CD4-positive, alpha-beta T cell (primary cell): ENCODE results near the gene KRTAP5-7. TPM values are rescaled to one million over a fixed set of nuclear protein-coding genes. Genes with fewer than 3 reads are reported as not detected.
A peak's percentile ranks its signal among the peaks of the same experiment; 100 is the strongest.

Source experiments
- ATAC-seq: fragments of 200-7000 bp; cut with Tn5 transposase; one replicate; pipeline ENCODE4 v1.10.0; 2022; ENCODE audit warnings: mild to moderate bottlenecking; ENCODE audit not compliant: poor library complexity
- CTCF ChIA-PET: fragments of 350-600 bp; sonication (Branson Sonifier 250); formaldehyde crosslinking; loops from one replicate; lab custom pipeline; 2021; ENCODE audit warnings: antibody characterized with exemption, inconsistent platforms; lab: Charles Lee
- POLR2A ChIA-PET: fragments of 350-600 bp; sonication (Branson Sonifier 250); formaldehyde crosslinking; loops from one replicate; lab custom pipeline; 2021; ENCODE audit warnings: antibody characterized with exemption, inconsistent platforms; lab: Charles Lee
- DNase-seq, 14 experiments: peaks; one replicate each; pipeline ENCODE4 v3.0.0-alpha.2; 2013 to 2020; ENCODE audit warnings: mixed read lengths in 2 of 14
- H3K27ac ChIP-seq, 2 donors: one replicate each; pipeline versions ENCODE4 v1.5.1 to v1.7.0; 2013; ENCODE audit warnings: low read length in 2 of 2, low read depth in 1 of 2, mild to moderate bottlenecking in 1 of 2
- H3K27me3 ChIP-seq, 2 experiments: 1 replicate in 1 of 2; 2 replicates in 1 of 2; pipeline versions ENCODE4 v1.6.1 to v1.7.0; 2013; ENCODE audit warnings: low read length in 2 of 2, control low read depth in 1 of 2, mild to moderate bottlenecking in 1 of 2, moderate library complexity in 1 of 2; ENCODE audit not compliant: insufficient read depth in 2 of 2, control insufficient read depth in 1 of 2
- H3K36me3 ChIP-seq: one replicate; pipeline ENCODE4 v1.6.1; 2013; ENCODE audit warnings: low read length, control low read depth; ENCODE audit not compliant: insufficient read depth
- H3K4me1 ChIP-seq: one replicate; pipeline ENCODE4 v1.6.1; 2013; ENCODE audit warnings: low read length, control low read depth; ENCODE audit not compliant: insufficient read depth
- H3K4me3 ChIP-seq: one replicate; pipeline ENCODE4 v1.5.1; 2013; ENCODE audit warnings: mild to moderate bottlenecking, low read length, moderate library complexity
- H3K9me3 ChIP-seq, 2 experiments: 1 replicate in 1 of 2; 2 replicates in 1 of 2; pipeline versions ENCODE4 v1.6.1 to v1.7.0; 2013; ENCODE audit warnings: low read length in 2 of 2, mild to moderate bottlenecking in 2 of 2, control low read depth in 1 of 2, moderate library complexity in 1 of 2; ENCODE audit not compliant: control insufficient read depth in 1 of 2, insufficient read depth in 1 of 2
- H3K27ac Mint-ChIP-seq: one replicate; pipeline ENCODE4 v1.8.0; 2020; ENCODE audit warnings: mixed read lengths
- H3K27me3 Mint-ChIP-seq: one replicate; pipeline ENCODE4 v1.8.0; 2021; ENCODE audit warnings: mixed read lengths
- H3K36me3 Mint-ChIP-seq: one replicate; pipeline ENCODE4 v1.8.0; 2021; ENCODE audit warnings: low read depth, mixed read lengths
- H3K4me1 Mint-ChIP-seq: one replicate; pipeline ENCODE4 v1.8.0; 2021; ENCODE audit warnings: low read depth, mixed read lengths
- H3K4me3 Mint-ChIP-seq: one replicate; pipeline ENCODE4 v1.8.0; 2020; ENCODE audit warnings: mild to moderate bottlenecking, mixed read lengths
- H3K9me3 Mint-ChIP-seq: one replicate; pipeline ENCODE4 v1.8.0; 2020; ENCODE audit warnings: mixed read lengths
- intact Hi-C, 2 experiments: fragments of 100-400 bp; cut with DNase I in 1 of 2; cut with micrococcal nuclease in 1 of 2; formaldehyde crosslinking; loops; one replicate each; pipeline versions ENCODE4 v1.15.1 to v1.9.0; 2023 to 2025; cut with DNase I, micrococcal nuclease
- total RNA-seq, 174 experiments: library from RNA in 2 of 174; stranded (reverse) in 2 of 174; gene quantifications; one replicate each; pipeline ENCODE4 v1.2.3 and lab custom pipeline; 2021 to 2026
- TF ChIP-seq, protein P1 (sequence below): fragments of 200-600 bp; IDR thresholded peaks from one replicate; pipeline ENCODE4 v1.8.0; 2022; ENCODE audit warnings: antibody characterized with exemption, mild to moderate bottlenecking

The KRTAP5-7 gene
- total RNA-seq, 2 experiments from 2014 or later: not detected

DNA sequence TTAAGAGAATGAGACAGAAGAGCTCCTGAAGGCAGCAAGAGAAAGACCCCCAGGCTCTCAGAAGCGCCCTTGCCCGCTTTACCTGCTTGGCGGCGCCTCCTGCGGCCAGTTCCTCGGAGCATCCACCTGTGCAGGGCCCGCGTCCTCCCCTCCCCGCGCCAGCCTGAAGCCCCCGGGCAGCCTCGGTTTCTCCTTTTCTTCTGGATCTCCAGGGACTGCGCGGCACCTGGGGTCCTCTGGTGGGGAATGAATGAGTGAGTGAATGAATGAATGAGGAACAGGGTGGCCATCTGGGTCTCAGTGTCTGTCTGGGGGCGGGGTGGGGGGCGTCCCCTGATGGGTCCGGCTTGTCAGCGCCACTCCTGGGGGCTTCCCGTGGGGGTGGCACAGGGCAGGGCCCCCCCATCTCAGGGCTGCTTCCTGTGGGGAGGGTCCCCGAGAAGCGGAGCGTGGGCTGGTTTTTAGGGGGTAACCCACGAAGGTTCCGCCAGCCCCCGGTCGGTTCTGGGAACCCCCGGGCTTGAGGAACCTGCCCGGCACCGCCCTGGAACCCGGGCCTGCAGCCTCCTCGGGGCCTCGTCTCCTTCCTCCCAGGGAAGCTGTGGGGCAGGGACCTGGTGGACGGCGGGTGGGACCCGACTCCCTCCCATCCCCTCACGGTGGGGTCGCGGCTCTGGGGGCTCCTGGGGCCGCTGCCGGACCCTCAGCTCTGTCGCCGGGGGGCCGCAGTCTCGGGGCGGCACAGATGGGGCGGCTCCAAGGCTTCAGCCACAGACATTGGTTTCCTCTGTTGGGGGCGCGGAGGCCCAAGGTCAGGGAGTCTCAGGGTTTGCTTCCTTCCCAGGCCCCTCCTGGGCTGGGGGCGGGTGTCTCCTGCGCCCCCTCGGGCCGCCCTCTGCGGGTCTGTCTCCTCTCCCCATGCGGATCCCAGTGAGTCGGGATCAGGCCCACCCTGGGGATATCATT, 8.3 kb upstream of the KRTAP5-7 start:
- ChIA-PET CTCF (no interaction called here), POLR2A (no interaction called here)
- H3K27me3 Mint-ChIP-seq: no peaks in the 10 kb centered on the region
- H3K4me3 Mint-ChIP-seq: no peak overlapping the region
- H3K36me3 ChIP-seq: no peaks in the 10 kb centered on the region
- H3K9me3 Mint-ChIP-seq: peaks cover 5% of the 10 kb centered on the region
- no peak overlapping the region for H3K27ac Mint-ChIP-seq
- intact Hi-C loops: no loop called here
- H3K4me3 ChIP-seq: no peak overlapping the region
- ATAC-seq (no peak), DNase-seq (peak in 1 of 14 experiments; percentile 29)
- no peak overlapping the region for H3K27ac ChIP-seq
- TF ChIP-seq, protein P1, sequence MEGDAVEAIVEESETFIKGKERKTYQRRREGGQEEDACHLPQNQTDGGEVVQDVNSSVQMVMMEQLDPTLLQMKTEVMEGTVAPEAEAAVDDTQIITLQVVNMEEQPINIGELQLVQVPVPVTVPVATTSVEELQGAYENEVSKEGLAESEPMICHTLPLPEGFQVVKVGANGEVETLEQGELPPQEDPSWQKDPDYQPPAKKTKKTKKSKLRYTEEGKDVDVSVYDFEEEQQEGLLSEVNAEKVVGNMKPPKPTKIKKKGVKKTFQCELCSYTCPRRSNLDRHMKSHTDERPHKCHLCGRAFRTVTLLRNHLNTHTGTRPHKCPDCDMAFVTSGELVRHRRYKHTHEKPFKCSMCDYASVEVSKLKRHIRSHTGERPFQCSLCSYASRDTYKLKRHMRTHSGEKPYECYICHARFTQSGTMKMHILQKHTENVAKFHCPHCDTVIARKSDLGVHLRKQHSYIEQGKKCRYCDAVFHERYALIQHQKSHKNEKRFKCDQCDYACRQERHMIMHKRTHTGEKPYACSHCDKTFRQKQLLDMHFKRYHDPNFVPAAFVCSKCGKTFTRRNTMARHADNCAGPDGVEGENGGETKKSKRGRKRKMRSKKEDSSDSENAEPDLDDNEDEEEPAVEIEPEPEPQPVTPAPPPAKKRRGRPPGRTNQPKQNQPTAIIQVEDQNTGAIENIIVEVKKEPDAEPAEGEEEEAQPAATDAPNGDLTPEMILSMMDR: no peak
- H3K36me3 Mint-ChIP-seq: no peaks in the 10 kb centered on the region
- H3K4me1 ChIP-seq: no peaks in the 10 kb centered on the region
- H3K4me1 Mint-ChIP-seq: no peaks in the 10 kb centered on the region
- no peaks in the 10 kb centered on the region for H3K27me3 ChIP-seq
- H3K9me3 ChIP-seq: peaks cover 0 to 10% of the 10 kb centered on the region in 2 experiments

DNA sequence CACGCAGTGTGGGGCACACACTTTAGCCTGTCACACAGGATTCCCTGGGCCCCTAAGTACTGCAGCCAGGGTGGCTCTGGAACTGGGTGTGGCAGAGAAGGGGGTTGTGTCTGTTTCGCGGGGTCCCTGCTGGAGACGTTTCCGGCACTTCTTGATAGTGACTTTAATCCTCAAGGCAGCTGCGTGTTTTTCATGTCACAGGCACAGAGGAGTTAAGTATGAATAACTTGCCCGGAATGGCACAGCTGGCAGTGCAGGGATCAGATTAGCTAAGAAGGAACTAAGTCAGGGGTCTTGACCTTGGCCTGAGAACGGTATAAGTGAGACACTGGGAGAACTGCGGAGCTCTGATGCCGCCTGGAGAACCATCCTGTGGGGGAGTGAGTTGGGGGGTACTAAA, 7.5 kb upstream of the KRTAP5-7 start:
- TF ChIP-seq, protein P1: no peak
- Histone ChIP-seq H3K4me1 (no peaks in the 10 kb centered on the region), H3K27me3 (no peaks in the 10 kb centered on the region), H3K9me3 (peaks cover 0 to 10% of the 10 kb centered on the region in 2 experiments), H3K36me3 (no peaks in the 10 kb centered on the region), H3K4me3 (no peak overlapping the region), H3K27ac (no peak overlapping the region)
- Mint-ChIP-seq H3K4me1 (no peaks in the 10 kb centered on the region), H3K9me3 (peaks cover 6% of the 10 kb centered on the region), H3K36me3 (no peaks in the 10 kb centered on the region), H3K27me3 (no peaks in the 10 kb centered on the region), H3K27ac (no peak overlapping the region), H3K4me3 (no peak overlapping the region)
- ATAC-seq (no peak), DNase-seq (peak in 1 of 14 experiments; percentile 16)
- CTCF ChIA-PET: no interaction called here
- intact Hi-C loops: no loop called here
- POLR2A ChIA-PET: no interaction called here

DNA sequence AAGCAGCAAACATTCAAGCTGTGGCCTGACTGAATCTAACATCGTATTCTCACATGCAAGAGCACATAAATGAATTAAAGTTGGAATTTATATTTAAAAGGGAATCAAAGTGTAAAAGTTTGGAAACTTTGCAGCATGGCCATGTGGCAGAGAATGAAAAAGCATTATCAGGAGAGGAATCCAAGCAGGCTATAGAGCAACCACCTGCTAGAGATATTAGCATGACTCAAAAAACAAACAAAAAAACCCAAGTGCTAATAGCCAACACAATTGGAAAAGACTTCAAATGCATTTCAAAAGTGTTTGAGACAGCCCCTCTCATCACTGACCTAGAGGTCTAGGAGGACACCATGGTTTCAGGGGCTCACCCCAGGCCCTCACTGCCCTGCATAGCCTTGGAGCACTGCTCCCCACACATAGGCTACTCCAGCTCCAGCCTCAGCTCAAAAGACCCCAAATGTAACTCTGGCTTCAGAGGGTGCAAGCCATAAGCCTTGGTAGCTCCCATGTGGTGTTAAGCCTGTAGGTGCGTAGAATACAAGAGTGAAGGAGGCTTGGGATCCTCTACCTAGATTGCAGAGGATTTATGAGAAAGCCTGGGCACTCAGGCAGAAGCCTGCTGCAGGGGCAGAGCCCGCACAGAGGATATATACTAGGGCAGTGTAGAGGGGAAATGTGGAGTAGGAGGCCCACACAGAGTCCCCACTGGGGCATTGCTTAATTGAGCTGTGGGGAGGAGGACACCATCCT, 1.7 kb upstream of the KRTAP5-7 start:
- no peaks in the 10 kb centered on the region for H3K4me1 Mint-ChIP-seq
- Histone ChIP-seq H3K27me3 (peaks cover 0 to 2% of the 10 kb centered on the region in 2 experiments), H3K9me3 (peaks cover 0 to 3% of the 10 kb centered on the region in 2 experiments), H3K27ac (no peak overlapping the region), H3K4me1 (no peaks in the 10 kb centered on the region), H3K36me3 (no peaks in the 10 kb centered on the region), H3K4me3 (no peak overlapping the region)
- intact Hi-C loops: no loop called here
- H3K27ac Mint-ChIP-seq: no peak overlapping the region
- H3K9me3 Mint-ChIP-seq: peaks cover 6% of the 10 kb centered on the region
- peaks cover 5% of the 10 kb centered on the region for H3K27me3 Mint-ChIP-seq
- DNase-seq (no peak), ATAC-seq (no peak)
- no peak overlapping the region for H3K4me3 Mint-ChIP-seq
- ChIA-PET POLR2A (no interaction called here), CTCF (no interaction called here)
- TF ChIP-seq, protein P1: no peak
- no peaks in the 10 kb centered on the region for H3K36me3 Mint-ChIP-seq
